Fibroblast of lung (primary cell): ENCODE data around the gene ROPN1L. TPM values are rescaled to one million over a fixed set of nuclear protein-coding genes. Genes with fewer than 3 reads are reported as not detected.
A peak's percentile ranks its signal among the peaks of the same experiment; 100 is the strongest.

ENCODE experiments used
- DNase-seq, 2 donors: peaks; one replicate each; pipeline versions ENCODE4 v3.0.0 to v3.0.0-alpha.2; 2010; ENCODE audit warnings: low read depth in 2 of 2
- H2AFZ ChIP-seq: 2 replicates; pipeline ENCODE4 v1.5.1; 2012; ENCODE audit warnings: low read length, control low read depth, inconsistent platforms
- H3K27ac ChIP-seq: 2 replicates; pipeline ENCODE4 v1.5.1; 2011; ENCODE audit warnings: low read length, control low read depth; ENCODE audit not compliant: insufficient read depth
- H3K27me3 ChIP-seq: 2 replicates; pipeline ENCODE4 v1.5.1; 2011; ENCODE audit warnings: mild to moderate bottlenecking, low read length; ENCODE audit not compliant: control insufficient read depth, insufficient read depth
- H3K36me3 ChIP-seq: 2 replicates; pipeline ENCODE4 v1.5.1; 2011; ENCODE audit warnings: low read length; ENCODE audit not compliant: control insufficient read depth, insufficient read depth
- H3K4me1 ChIP-seq: 2 replicates; pipeline ENCODE4 v1.5.1; 2011; ENCODE audit warnings: low read length; ENCODE audit not compliant: control insufficient read depth, insufficient read depth; ENCODE audit errors: extremely low read depth
- H3K4me2 ChIP-seq: 2 replicates; pipeline ENCODE4 v1.5.1; 2011; ENCODE audit warnings: low read length, control low read depth; ENCODE audit not compliant: insufficient read depth; ENCODE audit errors: extremely low read depth
- H3K4me3 ChIP-seq, 4 experiments: fragments of 200-600 bp in 1 of 4; sonication (generic) in 1 of 4; replicated peaks in 1 of 4; 2 replicates each; pipeline ENCODE4 v1.5.1; 2011 to 2016; ENCODE audit warnings: low read length in 4 of 4, low read depth in 3 of 4, mild to moderate bottlenecking in 3 of 4, control low read depth in 2 of 4, inconsistent platforms in 1 of 4, mixed read lengths in 1 of 4; ENCODE audit not compliant: insufficient read depth in 1 of 4; ENCODE audit errors: control extremely low read depth in 1 of 4
- H3K79me2 ChIP-seq: 2 replicates; pipeline ENCODE4 v1.5.1; 2012; ENCODE audit warnings: mild to moderate bottlenecking, low read length, inconsistent platforms; ENCODE audit not compliant: control insufficient read depth, insufficient read depth
- H3K9ac ChIP-seq: 2 replicates; pipeline ENCODE4 v1.5.1; 2011; ENCODE audit warnings: mild to moderate bottlenecking, low read length, control low read depth; ENCODE audit not compliant: insufficient read depth
- H3K9me3 ChIP-seq: 2 replicates; pipeline ENCODE4 v1.5.1; 2012; ENCODE audit warnings: low read depth, low read length; ENCODE audit not compliant: control insufficient read depth, insufficient read depth
- H4K20me1 ChIP-seq: 2 replicates; pipeline ENCODE4 v1.5.1; 2011; ENCODE audit warnings: low read length; ENCODE audit not compliant: control insufficient read depth, insufficient read depth; ENCODE audit errors: extremely low read depth
- CTCF ChIP-seq, 2 donors: IDR thresholded peaks in 1 of 2; conservative IDR thresholded peaks in 1 of 2; 1 replicate in 1 of 2; 2 replicates in 1 of 2; pipeline ENCODE4 v1.5.1; 2011 to 2012; ENCODE audit warnings: low read length in 2 of 2, control low read depth in 1 of 2, inconsistent platforms in 1 of 2, low read depth in 1 of 2, mild to moderate bottlenecking in 1 of 2
- EZH2 ChIP-seq: IDR thresholded peaks from 2 replicates; pipeline ENCODE4 v1.5.1; 2012; ENCODE audit warnings: low read length, control low read depth, mild to moderate bottlenecking; ENCODE audit errors: missing control alignments
- polyA plus RNA-seq, 2 donors: library from polyadenylated mRNA; depleted of rRNA in 1 of 2; stranded (reverse) in 1 of 2; unstranded in 1 of 2; fragments of >200 nt; gene quantifications; 2 replicates each; pipeline ENCODE4 v1.2.1, GENCODE V29; 2011 to 2012; ENCODE audit warnings: missing spikeins in 1 of 2
- total RNA-seq: library from RNA; depleted of rRNA; stranded (reverse); fragments of >200 nt; gene quantifications from 2 replicates; pipeline ENCODE4 v1.2.1, GENCODE V29; 2014

Gene ROPN1L
- total and polyA plus RNA-seq, 2 donors (not counting 1 experiment from before 2014, with no cell fraction given), result 0.17 to 0.26 TPM

DNA sequence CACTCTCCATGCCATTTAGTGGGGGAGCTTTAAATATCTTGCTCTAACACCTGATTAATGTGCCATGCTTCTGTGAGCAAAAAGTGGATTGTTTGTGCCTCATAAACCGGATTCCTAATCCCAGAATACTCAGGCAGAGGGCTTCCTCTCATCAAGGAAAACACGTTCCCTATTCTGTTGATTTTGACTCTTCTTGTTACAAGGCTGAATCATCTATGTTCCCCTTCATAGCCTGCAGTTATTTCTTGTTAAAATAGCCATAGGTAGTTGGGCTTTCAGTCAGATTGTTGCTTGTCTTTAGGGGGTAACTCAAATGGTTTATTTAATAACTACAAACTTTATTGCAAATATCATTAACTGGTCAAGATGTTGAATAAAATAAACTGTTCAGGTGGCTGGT, 26.6 kb downstream of the ROPN1L start:
- H3K79me2 ChIP-seq, result no peaks in the 10 kb centered on the region
- TF ChIP-seq CTCF (conservative IDR thresholded peaks at IDR 0.05 in 1 of 2, IDR thresholded peaks at IDR 0.05 in 1 of 2; ENCODE audit: low read depth in 1 of 2, low read length in 2 of 2), result no peak
- no peak for TF ChIP-seq EZH2

GRCh38 chr5:10469253-10470050, 27.8 kb downstream of the ROPN1L start:
- Histone ChIP-seq H3K4me2 (no peak overlapping the region), H4K20me1 (no peaks in the 10 kb centered on the region), H3K36me3 (no peaks in the 10 kb centered on the region), H2AFZ (no peak overlapping the region), H3K4me3 (no peak overlapping the region), H3K9me3 (no peaks in the 10 kb centered on the region), H3K27me3 (no peaks in the 10 kb centered on the region), H3K79me2 (no peaks in the 10 kb centered on the region), H3K4me1 (peaks cover 8% of the 10 kb centered on the region), H3K27ac (no peak overlapping the region), H3K9ac (no peak overlapping the region)
- DNase-seq, result peak in 1 of 2 donors; percentile 91
- TF ChIP-seq CTCF (conservative IDR thresholded peaks at IDR 0.05 in 1 of 2, IDR thresholded peaks at IDR 0.05 in 1 of 2; ENCODE audit: low read depth in 1 of 2, low read length in 2 of 2), result no peak
- TF ChIP-seq EZH2, result no peak

More for the DNA sequence above, 26.6 kb downstream of the ROPN1L start:
- H4K20me1 ChIP-seq, result no peaks in the 10 kb centered on the region
- no peak for DNase-seq
- H3K4me2 ChIP-seq, result no peak overlapping the region
- H3K27me3 ChIP-seq, result no peaks in the 10 kb centered on the region
- peaks cover 8% of the 10 kb centered on the region for H3K4me1 ChIP-seq
- H3K9ac ChIP-seq, result no peak overlapping the region
- no peaks in the 10 kb centered on the region for H3K36me3 ChIP-seq
- no peak overlapping the region for H2AFZ ChIP-seq
- no peaks in the 10 kb centered on the region for H3K9me3 ChIP-seq
- H3K4me3 ChIP-seq, result no peak overlapping the region
- H3K27ac ChIP-seq, result no peak overlapping the region

- H3K4me1 ChIP-seq, result peaks cover 8% of the 10 kb centered on the region
- no peaks in the 10 kb centered on the region for H4K20me1 ChIP-seq
- no peak overlapping the region for H3K27ac ChIP-seq
- no peaks in the 10 kb centered on the region for H3K27me3 ChIP-seq
- no peaks in the 10 kb centered on the region for H3K79me2 ChIP-seq
- no peaks in the 10 kb centered on the region for H3K9me3 ChIP-seq
- H3K4me2 ChIP-seq, result no peak overlapping the region
- TF ChIP-seq CTCF (conservative IDR thresholded peaks at IDR 0.05 in 1 of 2, IDR thresholded peaks at IDR 0.05 in 1 of 2; ENCODE audit: low read depth in 1 of 2, low read length in 2 of 2) (no peak), EZH2 (no peak)
- DNase-seq, result no peak
- H3K9ac ChIP-seq, result no peak overlapping the region
- no peaks in the 10 kb centered on the region for H3K36me3 ChIP-seq
- H2AFZ ChIP-seq, result no peak overlapping the region
- no peak overlapping the region for H3K4me3 ChIP-seq
Measured at GRCh38 chr5:10470669-10471068, 29.0 kb downstream of the ROPN1L start.
